D721Med (cell line): ENCODE data around the gene CFB.
"Not testable (repeated sequence)": the region's sequence is repeated elsewhere in the genome, so short reads cannot be mapped to it uniquely, and the experiment has no call there.

Experiments used
- DNase-seq: peaks from one replicate; pipeline ENCODE4 v3.0.0; 2011; ENCODE audit warnings: low spot score; ENCODE audit not compliant: insufficient read length
- FAIRE-seq: peaks from 2 replicates; lab custom pipeline; 2011; peaks lifted over from hg19 to GRCh38; lab: Jason Lieb, UNC
- TF ChIP-seq, protein P1 (sequence below): IDR thresholded peaks from 2 replicates; pipeline ENCODE4 v1.5.1; 2012; ENCODE audit warnings: mild to moderate bottlenecking, control low read depth; ENCODE audit not compliant: insufficient read depth; ENCODE audit errors: missing control alignments

CFB gene

GRCh38 chr6:31927863-31928671 lies 17.8 kb upstream of the CFB start:
- no peak for FAIRE-seq

DNA sequence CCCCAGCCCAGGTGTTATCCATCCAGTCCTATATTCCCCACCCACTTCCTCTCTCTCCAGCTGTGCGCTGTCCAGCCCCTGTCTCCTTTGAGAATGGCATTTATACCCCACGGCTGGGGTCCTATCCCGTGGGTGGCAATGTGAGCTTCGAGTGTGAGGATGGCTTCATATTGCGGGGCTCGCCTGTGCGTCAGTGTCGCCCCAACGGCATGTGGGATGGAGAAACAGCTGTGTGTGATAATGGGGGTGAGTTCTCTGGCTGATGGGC lies 17.3 kb upstream of the CFB start:
- no peak for FAIRE-seq
- TF ChIP-seq, protein P1, sequence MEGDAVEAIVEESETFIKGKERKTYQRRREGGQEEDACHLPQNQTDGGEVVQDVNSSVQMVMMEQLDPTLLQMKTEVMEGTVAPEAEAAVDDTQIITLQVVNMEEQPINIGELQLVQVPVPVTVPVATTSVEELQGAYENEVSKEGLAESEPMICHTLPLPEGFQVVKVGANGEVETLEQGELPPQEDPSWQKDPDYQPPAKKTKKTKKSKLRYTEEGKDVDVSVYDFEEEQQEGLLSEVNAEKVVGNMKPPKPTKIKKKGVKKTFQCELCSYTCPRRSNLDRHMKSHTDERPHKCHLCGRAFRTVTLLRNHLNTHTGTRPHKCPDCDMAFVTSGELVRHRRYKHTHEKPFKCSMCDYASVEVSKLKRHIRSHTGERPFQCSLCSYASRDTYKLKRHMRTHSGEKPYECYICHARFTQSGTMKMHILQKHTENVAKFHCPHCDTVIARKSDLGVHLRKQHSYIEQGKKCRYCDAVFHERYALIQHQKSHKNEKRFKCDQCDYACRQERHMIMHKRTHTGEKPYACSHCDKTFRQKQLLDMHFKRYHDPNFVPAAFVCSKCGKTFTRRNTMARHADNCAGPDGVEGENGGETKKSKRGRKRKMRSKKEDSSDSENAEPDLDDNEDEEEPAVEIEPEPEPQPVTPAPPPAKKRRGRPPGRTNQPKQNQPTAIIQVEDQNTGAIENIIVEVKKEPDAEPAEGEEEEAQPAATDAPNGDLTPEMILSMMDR, result no peak

More at GRCh38 chr6:31927863-31928671, 17.8 kb upstream of the CFB start:
- TF ChIP-seq, protein P1, result no peak
- DNase-seq, result no peak

GRCh38 chr6:31930962-31931361 lies 14.9 kb upstream of the CFB start:
- TF ChIP-seq, protein P1, result no peak
- no peak for DNase-seq
- no peak for FAIRE-seq

More for the DNA sequence above, 17.3 kb upstream of the CFB start:
- no peak for DNase-seq

DNA sequence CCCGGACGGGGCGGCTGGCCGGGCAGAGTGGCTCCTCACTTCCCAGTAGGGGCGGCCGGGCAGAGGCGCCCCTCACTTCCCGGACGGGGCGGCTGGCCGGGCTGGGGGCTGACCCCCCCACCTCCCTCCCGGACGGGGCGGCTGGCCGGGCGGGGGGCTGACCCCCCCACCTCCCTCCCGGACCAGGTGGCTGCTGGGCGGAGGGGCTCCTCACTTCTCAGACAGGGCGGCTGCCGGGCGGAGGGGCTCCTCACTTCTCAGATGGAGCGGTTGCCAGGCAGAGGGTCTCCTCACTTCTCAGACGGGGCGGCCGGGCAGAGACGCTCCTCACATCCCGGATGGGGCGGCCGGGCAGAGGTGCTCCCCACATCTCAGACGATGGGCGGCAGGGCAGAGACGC lies 13.8 kb upstream of the CFB start:
- FAIRE-seq, DNase-seq: not testable (repeated sequence)

DNA sequence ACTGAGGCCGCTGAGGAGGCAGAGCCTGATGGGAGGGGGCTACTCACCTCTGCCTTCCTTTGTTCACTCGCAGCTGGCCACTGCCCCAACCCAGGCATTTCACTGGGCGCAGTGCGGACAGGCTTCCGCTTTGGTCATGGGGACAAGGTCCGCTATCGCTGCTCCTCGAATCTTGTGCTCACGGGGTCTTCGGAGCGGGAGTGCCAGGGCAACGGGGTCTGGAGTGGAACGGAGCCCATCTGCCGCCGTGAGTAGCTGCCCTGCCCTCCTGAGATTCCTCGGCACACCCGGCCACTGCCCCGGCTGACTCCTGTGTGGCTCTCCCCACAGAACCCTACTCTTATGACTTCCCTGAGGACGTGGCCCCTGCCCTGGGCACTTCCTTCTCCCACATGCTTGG lies 12.4 kb upstream of the CFB start:
- TF ChIP-seq, protein P1, result no peak
- DNase-seq (no peak), FAIRE-seq (no peak)

- FAIRE-seq, result no peak
- DNase-seq, result no peak
- TF ChIP-seq, protein P1, result no peak
Observed at GRCh38 chr6:31935021-31935420, 10.9 kb upstream of the CFB start.

DNA sequence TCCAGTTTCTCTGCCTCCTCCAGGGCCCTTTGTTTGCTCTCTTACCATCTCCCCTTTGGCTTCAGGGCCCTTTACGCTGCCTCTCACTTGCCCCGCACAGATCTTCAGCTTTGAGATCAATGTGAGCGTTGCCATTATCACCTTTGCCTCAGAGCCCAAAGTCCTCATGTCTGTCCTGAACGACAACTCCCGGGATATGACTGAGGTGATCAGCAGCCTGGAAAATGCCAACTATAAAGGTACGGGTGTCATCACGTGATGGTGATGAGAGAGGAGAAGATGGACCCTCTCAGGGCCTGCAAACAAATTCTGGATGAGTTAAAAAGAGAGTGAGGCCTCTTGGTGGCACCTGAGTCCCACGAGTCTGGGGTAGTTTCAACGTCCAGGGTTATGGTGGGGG lies 10.1 kb upstream of the CFB start:
- no peak for FAIRE-seq
- TF ChIP-seq, protein P1, result no peak
- no peak for DNase-seq
